Islet precursor cell (in vitro differentiated cells): Measurements from ENCODE around the gene SMIM26.
"Not testable (repeated sequence)": the region's sequence is repeated elsewhere in the genome, so short reads cannot be mapped to it uniquely, and the experiment has no call there.

Source experiments
- DNase-seq: peaks from one replicate; pipeline ENCODE4 v3.0.0-alpha.2; 2018

SMIM26 gene, protein sequence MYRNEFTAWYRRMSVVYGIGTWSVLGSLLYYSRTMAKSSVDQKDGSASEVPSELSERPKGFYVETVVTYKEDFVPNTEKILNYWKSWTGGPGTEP

DNA sequence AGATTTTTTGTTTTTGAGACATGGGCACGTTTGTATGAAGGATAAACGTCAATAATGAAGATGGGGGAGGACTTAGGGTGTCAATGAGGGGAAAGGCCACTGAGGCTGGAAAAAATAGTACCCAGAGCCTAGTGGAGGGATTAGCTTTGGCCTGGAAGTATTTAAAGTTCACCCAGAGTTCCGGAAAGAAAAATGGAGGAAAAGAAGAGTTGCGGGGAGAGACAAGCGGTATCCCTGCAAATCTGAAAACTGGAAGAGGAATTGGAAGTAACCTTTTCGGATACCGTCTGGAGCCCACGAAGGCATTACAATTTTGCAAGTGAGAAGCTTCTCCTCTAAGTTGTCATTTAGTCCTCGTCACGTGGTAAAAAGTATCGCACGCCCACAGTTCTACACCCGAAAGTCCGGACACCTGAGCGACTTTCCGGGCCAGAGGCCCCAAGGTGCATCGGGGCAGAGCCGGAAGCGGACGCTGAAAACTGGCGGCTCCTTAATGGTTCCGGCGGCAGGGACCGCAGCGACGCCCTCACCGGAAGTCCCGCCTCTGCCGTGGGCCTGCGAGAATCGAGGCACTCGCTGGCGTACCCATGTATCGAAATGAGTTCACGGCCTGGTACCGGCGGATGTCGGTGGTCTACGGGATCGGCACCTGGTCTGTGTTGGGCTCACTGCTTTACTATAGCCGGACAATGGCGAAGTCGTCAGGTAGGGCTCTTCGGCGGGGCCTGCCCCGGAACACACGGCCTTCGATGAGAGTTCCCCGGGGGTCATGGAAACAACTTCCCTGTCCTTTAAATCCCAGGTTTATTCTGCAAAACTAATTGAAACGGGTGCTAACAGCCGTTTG lies at the start of gene SMIM26:
Gene SMIM26 (plus strand): TSS at position 541 of the 847 bp plus-strand sequence. CDS start 47 bp downstream, at position 588.
- DNase-seq = peak; percentile 94

DNA sequence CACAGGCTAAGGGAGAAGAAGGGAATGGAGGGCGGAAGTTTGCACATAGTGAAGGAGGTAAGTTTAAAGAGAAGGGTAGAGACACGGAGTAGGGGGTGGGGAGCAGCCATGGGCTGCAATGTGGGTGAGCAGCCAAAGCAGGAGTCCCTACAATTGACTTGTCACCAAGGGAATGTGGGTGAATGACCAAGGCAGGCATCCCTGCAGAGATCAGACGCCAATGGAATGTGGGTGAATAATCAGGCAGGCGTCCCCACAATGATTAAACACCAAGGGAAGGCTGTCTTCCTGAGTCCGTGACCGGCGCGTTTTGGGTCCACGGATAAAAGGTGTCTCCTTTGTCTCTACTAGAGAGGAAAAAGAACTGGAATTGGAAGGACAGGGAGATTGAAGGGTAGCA lies 45.2 kb upstream of the SMIM26 start:
- not testable (repeated sequence) for DNase-seq

DNA sequence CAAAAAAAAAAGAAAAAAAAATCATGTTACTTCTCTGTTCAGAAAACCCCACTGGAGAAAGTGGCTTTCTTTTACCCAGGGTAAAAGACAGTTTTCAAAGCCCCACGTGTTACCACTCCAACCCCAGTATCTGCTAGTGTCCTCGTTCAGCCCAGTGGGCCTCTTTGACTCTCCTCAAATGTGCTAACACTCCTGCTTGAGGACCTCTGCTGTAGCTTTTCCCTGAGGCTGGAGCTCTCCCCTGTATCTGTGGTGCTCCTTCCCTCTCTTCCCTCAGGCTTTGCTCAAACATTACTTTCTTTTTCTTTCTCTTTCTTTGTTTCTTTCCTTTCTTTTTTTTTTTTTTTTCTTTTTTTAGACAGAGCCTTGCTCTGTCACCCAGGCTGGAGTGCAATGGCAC lies 44.2 kb upstream of the SMIM26 start:
- no peak for DNase-seq

DNA sequence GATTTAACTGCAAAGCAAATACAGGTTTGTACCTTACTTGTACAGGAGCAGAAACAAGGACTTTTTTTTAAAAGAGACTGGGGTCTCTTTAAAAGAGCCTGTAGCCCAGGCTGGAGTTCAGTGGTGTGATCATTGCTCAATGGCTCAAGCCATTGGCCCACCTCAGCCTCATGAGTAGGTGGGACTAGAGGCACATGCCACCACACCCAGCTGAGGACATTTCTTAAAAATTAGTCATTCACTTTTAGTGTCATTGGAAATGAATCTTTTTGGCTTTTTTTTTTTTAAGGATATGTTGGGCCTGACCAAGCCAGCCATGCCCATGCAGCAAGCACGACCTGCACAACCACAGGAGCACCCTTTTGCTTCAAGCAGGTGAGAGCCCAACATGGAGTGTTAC lies 42.6 kb upstream of the SMIM26 start:
- no peak for DNase-seq

DNA sequence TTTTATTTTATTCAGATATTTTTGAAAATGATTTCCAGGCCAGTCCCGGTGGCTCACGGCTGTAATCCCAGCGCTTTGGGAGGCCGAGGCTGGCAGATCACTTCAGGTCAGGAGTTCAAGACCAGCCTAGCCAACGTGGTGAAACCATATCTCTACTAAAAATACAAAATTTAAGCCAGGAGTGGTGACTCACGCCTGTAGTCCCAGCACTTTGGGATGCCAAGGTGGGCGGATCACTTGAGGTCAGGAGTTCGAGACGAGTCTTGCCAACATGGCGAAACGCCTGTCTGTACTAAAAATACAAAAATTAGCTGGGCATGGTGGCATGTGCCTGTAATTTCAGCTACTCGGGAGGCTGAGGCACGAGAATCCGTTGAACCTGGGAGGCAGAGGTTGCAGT lies 40.5 kb upstream of the SMIM26 start:
- not testable (repeated sequence) for DNase-seq

DNA sequence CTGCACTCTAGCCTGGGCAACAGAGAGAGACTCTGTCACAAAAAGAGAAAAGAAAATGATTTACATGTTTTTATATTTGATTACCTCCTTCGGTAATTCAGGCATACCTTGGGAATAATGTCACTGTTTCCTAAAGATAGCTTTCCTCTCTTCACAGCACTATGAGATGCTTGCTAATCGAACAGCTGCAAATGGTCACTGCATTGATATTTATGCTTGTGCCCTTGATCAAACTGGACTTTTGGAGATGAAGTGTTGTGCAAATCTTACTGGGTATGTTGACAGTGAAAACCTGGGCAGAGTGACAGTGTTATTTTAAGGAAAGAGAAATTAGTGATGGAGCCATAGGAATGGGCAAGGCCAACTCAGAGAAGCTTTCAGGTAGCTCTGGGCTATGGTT lies 39.9 kb upstream of the SMIM26 start:
- no peak for DNase-seq

DNA sequence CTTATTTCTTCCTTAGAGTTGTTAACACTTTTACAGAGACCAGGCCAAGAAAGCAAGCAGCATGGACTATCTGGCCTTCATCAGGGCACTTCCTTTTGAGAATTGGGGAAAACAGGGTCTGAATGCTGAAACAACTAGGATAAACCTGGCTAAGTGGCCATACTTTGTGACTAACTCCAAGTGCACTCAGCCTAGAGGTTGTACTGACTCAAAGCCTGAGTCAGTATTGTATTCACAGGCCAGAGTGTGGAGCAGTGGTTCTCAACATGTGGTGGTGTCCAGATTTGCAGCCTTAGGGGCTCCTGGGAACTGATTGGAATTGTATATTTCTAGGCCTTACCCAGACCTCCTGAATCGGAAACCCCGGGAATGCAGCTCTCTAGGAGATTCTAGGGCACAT lies 39.4 kb upstream of the SMIM26 start:
- no peak for DNase-seq

DNA sequence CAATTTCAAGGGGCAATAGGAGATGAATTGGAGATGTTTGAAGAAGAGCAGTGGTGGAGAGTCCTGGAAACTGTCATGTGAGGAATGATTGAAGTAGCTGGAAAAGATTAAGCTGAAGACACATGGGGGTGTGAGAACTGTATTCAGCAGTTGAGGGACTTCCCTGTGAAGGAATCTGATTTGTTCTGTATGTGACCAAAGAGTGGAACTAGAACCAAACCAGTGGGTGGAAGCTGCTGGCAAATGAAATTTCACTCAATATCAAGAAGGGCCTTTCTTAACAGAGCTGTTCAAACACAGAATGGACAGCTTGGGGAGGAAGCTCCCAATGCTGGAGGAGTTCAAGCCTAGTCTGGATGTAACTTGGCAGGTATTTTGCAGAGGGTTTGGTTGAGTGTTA lies 38.2 kb upstream of the SMIM26 start:
- DNase-seq = no peak

DNA sequence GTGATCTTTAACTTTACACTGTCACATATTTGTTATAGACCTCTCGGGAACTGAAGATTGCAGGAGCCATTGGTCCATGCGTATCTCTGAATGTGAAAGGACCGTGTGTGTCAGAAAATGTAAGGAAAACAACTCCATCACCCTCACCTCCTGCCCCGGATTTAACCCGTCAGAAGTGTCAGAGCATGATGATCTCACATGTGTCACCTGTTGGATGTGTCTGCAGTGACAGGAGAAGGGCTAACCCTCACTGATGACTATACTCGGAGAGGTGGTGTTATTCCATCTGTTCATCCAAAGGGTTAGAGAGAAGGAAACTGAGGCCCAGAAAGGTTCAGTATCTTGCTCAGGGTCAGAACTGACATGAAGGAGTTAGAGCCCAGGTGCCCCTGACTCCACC lies 34.6 kb upstream of the SMIM26 start:
- no peak for DNase-seq

DNA sequence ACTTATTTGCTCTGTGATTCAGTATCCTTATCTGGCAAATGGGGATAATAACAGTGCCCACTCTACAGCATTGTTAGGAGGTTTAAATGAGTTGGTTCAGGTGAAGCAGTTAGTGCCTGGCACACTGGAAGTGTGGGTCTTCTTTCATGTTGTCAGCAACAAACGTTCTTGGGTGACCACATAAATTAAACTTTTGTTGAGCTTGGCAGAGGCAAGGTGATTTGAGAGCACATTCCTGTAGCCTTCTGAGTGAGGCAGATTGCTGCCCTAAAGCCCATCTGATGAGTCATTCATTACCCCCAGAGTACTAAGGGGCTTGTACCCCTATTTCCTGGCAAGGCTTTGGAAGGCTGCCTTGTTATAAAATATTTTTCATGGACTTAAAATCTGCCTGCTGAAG lies 33.7 kb upstream of the SMIM26 start:
- no peak for DNase-seq

DNA sequence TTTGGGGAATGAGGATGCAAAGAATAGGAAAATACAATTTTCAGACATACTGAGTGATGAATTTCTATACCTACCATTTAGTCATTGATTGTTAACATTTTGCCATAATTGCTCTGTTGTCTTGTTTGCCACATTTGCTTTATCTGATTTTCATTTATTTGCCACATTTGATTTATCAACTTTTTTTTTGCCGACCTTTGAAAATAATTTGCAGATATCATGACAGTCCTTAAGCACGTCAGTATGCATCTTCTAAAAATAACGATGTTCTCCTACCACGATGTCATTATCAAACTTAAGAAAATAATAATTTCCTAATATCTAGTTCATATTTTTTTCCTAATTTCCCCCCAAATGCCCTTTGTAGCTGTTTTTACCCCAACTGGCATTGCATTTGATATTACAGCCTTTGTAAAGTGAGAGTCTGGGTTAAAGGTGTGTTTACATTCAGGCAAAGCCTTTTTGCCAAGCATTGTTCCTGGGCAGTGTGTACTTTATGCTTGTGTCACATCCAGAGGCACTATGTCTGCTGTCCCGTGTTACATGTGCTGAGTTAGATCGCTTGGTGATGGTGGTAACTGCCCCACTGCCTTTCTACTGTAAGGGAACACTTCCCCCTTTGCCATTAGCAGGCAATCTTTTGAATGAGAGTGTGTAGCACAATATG lies 33.1 kb upstream of the SMIM26 start:
- DNase-seq = no peak

DNA sequence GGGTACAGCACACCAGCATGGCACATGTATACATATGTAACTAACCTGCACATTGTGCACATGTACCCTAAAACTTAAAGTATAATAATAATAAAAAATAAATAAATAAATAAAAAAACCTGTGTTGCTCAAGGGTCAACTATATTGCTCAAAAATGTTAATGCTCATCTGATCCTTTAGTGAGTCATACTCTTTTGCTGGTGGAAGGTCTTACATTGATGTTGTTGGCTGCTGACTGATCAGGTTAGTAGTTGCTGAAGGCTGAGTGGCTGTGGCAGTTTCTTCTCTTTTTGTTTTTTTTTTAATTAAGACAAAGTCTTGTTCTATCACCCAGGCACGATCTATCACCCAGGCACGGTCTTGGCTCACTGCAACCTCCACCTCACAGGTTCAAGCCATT lies 29.6 kb upstream of the SMIM26 start:
- DNase-seq = no peak

DNA sequence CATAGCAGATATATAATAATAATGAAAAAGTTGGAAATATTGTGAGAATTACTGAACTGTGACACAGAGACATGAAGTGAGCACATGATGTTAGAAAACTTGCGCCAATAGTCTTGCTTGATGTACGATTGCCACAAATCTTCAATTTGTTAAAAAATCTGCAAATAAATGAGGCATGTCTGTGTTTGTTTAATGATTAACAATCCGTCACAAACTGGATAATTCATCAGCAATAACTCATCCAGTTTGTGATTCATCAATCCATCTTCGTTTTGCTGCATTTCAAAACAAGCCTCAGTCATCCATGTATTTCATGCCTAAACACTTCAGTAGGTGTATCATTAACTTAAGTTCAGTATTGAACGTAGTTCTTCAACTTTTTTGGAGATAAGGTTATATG lies 25.5 kb upstream of the SMIM26 start:
- no peak for DNase-seq

DNA sequence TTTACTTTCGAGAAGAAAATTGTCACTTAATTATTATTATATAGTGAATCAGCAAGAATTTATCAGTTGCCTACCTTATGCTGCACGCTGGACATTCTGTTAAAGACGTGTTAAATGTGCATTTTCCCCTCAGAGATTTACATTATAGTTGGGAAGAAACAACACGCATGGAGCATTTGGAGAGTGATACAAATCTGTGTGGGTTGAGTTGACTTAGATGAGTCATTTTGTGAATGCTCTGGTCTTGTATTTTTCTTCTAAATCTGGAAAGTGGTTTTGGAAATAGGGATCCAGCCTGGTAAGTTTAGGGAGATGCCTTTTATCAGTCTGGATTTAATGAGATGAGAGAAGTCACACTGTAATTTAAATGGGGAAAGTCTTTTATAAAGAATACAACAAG lies 24.0 kb upstream of the SMIM26 start:
- DNase-seq = no peak

DNA sequence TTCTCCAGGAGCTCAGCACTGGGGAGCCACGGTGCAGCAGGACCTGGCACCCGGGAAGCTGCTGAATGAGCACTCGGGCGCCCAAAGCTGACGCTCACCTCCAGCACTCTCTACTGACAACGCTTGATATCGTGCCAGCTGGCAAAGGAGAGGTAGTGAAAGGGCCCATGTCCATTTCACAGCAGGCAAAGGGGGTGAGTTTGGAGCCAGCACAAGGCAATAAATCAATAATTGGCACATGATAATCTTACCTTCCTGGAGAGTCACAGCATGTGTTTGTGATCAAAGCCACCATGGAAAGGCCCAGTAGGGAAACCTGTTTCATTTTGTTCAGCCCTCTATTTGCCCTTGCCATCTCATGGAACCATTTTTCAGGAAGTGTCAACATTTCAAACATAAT lies 23.3 kb upstream of the SMIM26 start:
- DNase-seq = no peak

DNA sequence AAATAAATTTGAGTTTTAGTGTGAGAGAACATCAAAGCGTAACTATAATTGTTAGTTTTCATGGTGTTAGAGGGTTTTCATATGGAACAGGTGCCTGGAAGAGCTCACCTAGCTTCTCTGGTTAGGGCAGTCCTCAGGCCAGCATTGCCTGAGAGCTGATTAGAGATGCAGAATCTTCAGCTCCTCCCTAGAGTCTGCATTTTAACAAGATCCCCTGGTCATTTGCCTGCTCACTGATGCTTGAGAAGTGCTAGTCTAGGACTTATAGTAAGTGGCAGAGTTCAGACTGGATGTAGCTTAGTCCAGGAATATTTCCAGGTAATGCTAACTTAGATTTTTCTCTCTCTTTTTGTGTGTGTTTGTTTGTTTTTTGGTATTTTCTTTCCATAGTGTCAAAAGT lies 21.7 kb upstream of the SMIM26 start:
- DNase-seq = no peak

DNA sequence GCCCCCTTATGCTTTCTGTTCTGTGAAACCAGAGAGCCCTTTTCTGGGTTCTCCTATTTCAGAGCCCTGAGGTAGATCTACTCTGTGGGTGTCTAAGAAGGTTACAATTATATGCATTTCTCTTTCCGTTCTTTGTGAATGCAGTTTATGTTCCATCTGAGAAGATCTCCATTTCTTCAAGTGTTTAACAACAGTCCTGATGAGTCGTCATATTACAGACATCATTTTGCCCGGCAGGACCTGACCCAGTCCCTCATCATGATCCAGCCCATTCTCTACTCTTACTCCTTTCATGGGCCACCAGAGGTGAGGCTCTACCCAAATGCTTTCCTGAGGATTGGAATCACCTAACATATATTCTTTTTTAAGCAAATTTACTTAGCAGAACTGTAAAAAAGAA lies 18.8 kb upstream of the SMIM26 start:
- no peak for DNase-seq

DNA sequence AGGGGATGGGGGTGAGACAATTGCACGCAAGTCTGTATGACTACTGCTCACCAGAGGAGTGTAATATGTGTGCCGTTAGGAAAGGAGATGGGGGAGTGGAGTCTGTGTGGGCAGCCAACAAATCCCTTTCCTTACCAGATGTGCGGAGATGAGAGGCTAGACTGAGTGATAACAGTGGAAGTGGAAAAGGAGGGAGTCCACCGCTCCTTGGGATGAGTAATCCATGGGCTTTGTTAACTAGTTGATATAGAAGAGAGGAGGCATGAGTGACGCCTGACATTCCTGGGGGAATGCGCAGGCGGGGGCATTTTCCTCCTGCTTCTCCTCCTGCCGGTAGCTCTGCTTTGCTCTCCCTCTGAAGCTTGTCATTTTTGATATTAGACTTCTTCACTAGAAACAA lies 13.5 kb upstream of the SMIM26 start:
- no peak for DNase-seq

DNA sequence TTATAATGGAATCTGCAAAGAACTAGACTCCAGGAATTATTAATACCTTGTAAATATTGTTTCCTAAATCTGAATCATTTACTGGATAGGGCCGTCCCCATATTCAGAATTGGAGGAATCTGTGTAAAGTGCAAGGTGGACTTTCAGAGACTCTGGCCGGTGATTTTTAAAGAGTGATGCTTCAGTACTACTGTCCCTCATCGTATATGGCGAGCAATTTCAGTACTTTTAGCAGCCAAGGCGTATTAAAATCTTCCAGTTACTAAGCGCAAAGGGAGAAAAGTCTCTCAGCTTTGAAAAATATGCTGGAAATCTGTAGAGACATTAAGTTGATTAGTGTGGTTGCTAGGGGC lies 483 bp downstream of the SMIM26 start:
- no peak for DNase-seq

DNA sequence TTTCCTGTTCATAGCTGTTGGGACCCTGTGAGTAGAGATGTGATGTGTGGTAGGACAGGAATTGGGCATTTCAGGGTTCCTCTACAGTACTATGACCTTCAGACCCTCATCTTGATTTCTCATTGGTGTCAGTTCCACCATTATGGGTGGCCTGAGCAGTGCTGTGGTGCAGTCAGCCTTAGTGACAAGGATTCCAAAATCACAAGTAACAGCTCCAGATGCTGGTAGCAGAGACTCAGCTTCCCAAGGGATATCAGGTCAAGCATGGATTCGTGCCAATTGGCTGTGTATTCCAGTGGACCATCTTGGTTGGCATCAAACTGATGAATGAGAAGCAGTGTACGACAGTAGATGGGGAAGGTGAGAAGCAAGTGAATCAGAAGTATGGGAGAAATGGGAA lies 3.8 kb downstream of the SMIM26 start:
- DNase-seq = no peak

DNA sequence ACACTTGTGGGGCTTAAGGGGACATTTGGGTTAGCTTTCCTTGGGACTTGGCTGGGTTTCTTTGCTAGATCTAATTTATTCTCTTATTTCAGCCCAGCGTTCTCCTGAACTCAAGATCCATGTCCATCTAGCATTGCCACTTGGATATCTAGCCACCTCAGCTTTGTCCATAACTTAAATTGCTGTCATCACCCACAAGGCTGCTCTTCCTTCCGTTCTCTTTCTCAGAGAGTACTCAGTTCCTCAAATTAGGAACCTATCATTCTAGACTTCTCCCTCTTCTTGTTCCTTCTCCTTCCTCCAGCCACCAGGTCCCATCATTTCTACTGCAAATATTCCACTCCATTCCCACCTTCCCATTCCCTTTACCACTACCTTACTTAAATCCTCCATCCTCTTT lies 4.3 kb downstream of the SMIM26 start:
- DNase-seq = no peak

DNA sequence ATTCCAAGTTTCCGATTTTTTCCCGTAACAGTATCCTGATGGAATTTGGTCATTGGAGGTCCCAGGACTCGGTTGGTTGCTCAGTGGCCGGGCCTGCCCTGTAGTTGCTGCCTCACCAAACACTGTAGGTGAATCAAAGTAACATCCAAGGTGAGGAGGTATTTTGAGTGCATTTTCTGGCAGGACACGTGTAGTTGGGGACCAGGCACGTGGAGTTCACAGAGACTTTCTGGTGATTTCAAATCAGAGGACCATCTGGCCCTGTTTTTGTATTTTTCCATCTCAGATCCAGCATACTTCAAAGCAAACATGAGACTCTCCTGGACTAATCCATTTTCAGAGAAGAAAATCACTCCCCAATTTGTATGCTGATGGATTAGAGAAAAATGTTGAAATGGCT lies 10.7 kb downstream of the SMIM26 start:
- no peak for DNase-seq

DNA sequence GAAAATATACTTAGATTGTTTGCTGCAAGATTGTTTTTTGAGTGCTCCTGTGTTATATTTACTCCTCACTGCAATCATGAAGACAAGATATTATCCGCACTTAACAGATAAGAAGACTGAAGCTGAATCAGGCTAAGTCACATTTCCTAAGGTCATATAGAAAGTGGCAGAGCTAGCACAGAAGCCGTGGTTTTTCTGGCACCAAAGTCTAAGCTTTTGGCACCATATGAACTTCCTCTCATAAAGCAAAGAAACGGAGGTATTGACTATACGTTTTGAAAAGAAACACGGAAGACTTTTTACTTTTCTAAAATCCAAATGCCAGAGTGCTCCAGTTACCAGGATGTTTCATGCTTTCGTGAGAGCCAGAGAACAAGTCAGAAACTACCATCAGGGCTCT lies 11.3 kb downstream of the SMIM26 start:
- no peak for DNase-seq

DNA sequence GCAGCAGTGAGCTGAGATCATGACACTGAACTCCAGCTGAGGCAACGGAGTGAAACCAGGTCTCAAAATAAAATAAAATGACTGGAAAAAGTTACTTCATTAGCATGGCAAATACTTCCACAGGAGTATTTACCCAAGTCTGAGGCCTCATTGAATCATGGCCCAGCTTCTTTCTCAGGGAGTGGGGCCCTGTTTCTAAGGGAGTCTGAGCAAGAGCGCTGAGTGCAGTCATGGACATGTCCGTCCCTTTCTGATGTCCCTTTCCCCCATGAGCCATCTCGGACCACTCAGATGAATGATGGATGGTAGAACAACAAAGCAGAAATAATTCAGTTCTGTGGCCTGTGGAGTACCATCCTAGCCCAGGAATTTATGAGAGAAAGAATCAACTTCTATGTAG lies 12.8 kb downstream of the SMIM26 start:
- DNase-seq = no peak

DNA sequence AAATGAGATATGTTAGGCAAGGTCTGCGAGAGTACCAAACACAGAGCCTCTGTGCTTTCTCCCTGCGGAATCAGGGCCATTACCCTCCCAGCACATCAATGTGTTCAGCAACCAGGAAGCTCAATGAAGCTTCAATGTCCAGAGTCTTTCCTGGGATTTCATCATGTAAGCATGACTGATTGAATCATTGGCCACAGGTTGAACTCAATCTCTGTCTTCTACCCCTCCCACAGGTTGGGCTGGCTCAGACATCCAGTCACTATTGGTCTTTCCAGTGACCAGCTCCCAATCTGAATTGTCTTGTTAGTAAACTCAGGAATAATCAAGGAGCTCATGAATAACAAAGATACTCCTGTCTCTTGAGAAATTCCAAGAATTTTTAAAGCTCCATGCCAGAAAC lies 17.9 kb downstream of the SMIM26 start:
- DNase-seq = peak; percentile 63
